ENCODE measurements around the gene CCN5. TPM values are rescaled to one million over a fixed set of nuclear protein-coding genes. Genes with fewer than 3 reads are reported as not detected.

Gene CCN5
- total and polyA plus RNA-seq, 2 of the 8 experiments (the other 6 are each of a cell fraction or from before 2014, with no cell fraction given): not detected

GRCh38 chr20:44703183-44703925 lies 11.8 kb upstream of the CCN5 start:
- no peaks in the 10 kb centered on the region for H3K27me3 ChIP-seq (replicated peaks in 1 of 4; ENCODE audit: control insufficient read depth in 3 of 4, extremely low read depth in 1 of 4, insufficient read depth in 3 of 4, low read length in 3 of 4)
- no peak for DNase-seq (ENCODE audit: low read depth in 1 of 2, low spot score in 2 of 2)
- no peaks in the 10 kb centered on the region for H3K79me2 ChIP-seq (ENCODE audit: control insufficient read depth in 1 of 2, insufficient read depth in 2 of 2, low read length in 2 of 2)
- POLR2A ChIA-PET (ENCODE audit: partially characterized antibody): interaction anchor here (1.0 kb wide), 1 partner anchor 12 kb away, joined by 3 read pairs; the partner anchor contains the start of gene CCN5
- no peak for FAIRE-seq
- no peak overlapping the region for H2AFZ ChIP-seq (ENCODE audit: low read length)
- H2BK5ac ChIP-seq (ENCODE audit: low read depth, low read length): no peak overlapping the region
- no peak overlapping the region for H3K56ac ChIP-seq (replicated peaks; ENCODE audit: insufficient read length, low read depth, low read length)
- no peaks in the 10 kb centered on the region for H3K9me3 ChIP-seq (ENCODE audit: insufficient read depth in 2 of 2, low read depth in 1 of 2, low read length in 1 of 2)
- 0 out of 2 replicates have a peak overlapping the region, but pooled peaks have one; percentile 19 for H2BK15ac ChIP-seq (ENCODE audit: low read length)
- H3K23me2 ChIP-seq (ENCODE audit: low read depth, low read length): no peaks in the 10 kb centered on the region; the same call in 1 of the 2 replicates
- no peak overlapping the region for H4K5ac ChIP-seq (ENCODE audit: insufficient read length, low read depth, low read length)
- no peak overlapping the region for H3K9ac ChIP-seq (replicated peaks in 1 of 4; ENCODE audit: extremely low read depth in 1 of 4, low read depth in 3 of 4, low read length in 3 of 4)
- H3K79me1 ChIP-seq (ENCODE audit: low read depth, low read length): no peaks in the 10 kb centered on the region
- no peak overlapping the region for H3K4me2 ChIP-seq (ENCODE audit: insufficient read depth in 1 of 2, low read depth in 2 of 2, low read length in 2 of 2)
- no peaks in the 10 kb centered on the region for H4K20me1 ChIP-seq (replicated peaks in 1 of 2; ENCODE audit: control insufficient read depth in 1 of 2, insufficient read depth in 2 of 2, low read length in 2 of 2)
- H2BK20ac ChIP-seq (ENCODE audit: low read length): no peak overlapping the region
- 83% methylated on average over 12 of the region's 12 CpGs; no CpG with 5 or more reads in 1 of the 2 experiments for WGBS, 2 experiments (ENCODE audit: extremely low coverage in 1 of 2, insufficient coverage in 1 of 2, insufficient read length in 1 of 2, insufficient replicate concordance in 2 of 2, low coverage in 1 of 2, low lambda C conversion rate in 2 of 2, missing lambda C conversion rate in 1 of 2)
- no peak overlapping the region for H3K14ac ChIP-seq (ENCODE audit: insufficient read length)
- peaks cover 0 to 14% (median 10%) of the 10 kb centered on the region in 4 experiments; a peak in 6 of 7 replicates for H3K4me1 ChIP-seq (replicated peaks in 1 of 4; ENCODE audit: control insufficient read depth in 3 of 4, insufficient read depth in 4 of 4, low read length in 3 of 4)
- no peak overlapping the region for H3K18ac ChIP-seq (ENCODE audit: extremely low read depth, low read length)
- no peak overlapping the region for H4K91ac ChIP-seq (replicated peaks; ENCODE audit: insufficient read length, low read length)
- H2BK120ac ChIP-seq (replicated peaks; ENCODE audit: low read depth, low read length): no peak overlapping the region
- H3K36me3 ChIP-seq (ENCODE audit: control insufficient read depth in 2 of 4, insufficient read depth in 4 of 4, low read length in 3 of 4): no peaks in the 10 kb centered on the region
- no peak overlapping the region for H3K27ac ChIP-seq (ENCODE audit: low read depth, low read length)
- no peak overlapping the region for H3K23ac ChIP-seq (ENCODE audit: insufficient read length)
- no peak overlapping the region for H3K4ac ChIP-seq (replicated peaks; ENCODE audit: insufficient read length, low read depth, low read length)
- H4K8ac ChIP-seq (ENCODE audit: extremely low read depth, insufficient read depth, low read length): no peak overlapping the region
- CTCF ChIA-PET (ENCODE audit: partially characterized antibody): interaction anchor here (0.6 to 8.6 kb wide), 4 partner anchors 14 to 47 kb away, joined by 4 to 180 read pairs (median 39); partner anchors contain the start of gene CCN5
- no peak overlapping the region for H3K4me3 ChIP-seq (ENCODE audit: extremely low read depth in 1 of 4, insufficient read depth in 2 of 4, low read depth in 3 of 4, low read length in 4 of 4)
- no peak overlapping the region for H2AK5ac ChIP-seq (ENCODE audit: low read depth, low read length)
- no peak overlapping the region for H2BK12ac ChIP-seq (ENCODE audit: low read depth, low read length)
- TF ChIP-seq EZH2 (IDR thresholded peaks at IDR 0.05; ENCODE audit: low read depth, low read length, severe bottlenecking) (no peak), EGR1 (IDR thresholded peaks at IDR 0.05; ENCODE audit: borderline replicate concordance, low read depth, low read length) (no peak), YY1 (IDR thresholded peaks at IDR 0.05; ENCODE audit: low read depth, low read length) (no peak)

Data from H1 (cell line).